Activated CD8-positive, alpha-beta memory T cell treated with anti-CD3 and anti-CD28 coated beads for 4 hours (primary cell): ENCODE measurements around the gene XPC.
A peak's percentile ranks its signal among the peaks of the same experiment; 100 is the strongest.

ENCODE experiments used
- DNase-seq, 2 donors: peaks; one replicate each; pipeline ENCODE4 v3.0.0-alpha.2; 2020; ENCODE audit warnings: low read depth in 2 of 2

XPC gene

GRCh38 chr3:14147617-14148016, 30.8 kb downstream of the XPC start:
- no peak for DNase-seq

GRCh38 chr3:14147066-14147435, 31.4 kb downstream of the XPC start:
- DNase-seq: no peak

- DNase-seq: no peak
These were observed 31.9 kb downstream of the XPC start for GRCh38 chr3:14146381-14147065.

DNA sequence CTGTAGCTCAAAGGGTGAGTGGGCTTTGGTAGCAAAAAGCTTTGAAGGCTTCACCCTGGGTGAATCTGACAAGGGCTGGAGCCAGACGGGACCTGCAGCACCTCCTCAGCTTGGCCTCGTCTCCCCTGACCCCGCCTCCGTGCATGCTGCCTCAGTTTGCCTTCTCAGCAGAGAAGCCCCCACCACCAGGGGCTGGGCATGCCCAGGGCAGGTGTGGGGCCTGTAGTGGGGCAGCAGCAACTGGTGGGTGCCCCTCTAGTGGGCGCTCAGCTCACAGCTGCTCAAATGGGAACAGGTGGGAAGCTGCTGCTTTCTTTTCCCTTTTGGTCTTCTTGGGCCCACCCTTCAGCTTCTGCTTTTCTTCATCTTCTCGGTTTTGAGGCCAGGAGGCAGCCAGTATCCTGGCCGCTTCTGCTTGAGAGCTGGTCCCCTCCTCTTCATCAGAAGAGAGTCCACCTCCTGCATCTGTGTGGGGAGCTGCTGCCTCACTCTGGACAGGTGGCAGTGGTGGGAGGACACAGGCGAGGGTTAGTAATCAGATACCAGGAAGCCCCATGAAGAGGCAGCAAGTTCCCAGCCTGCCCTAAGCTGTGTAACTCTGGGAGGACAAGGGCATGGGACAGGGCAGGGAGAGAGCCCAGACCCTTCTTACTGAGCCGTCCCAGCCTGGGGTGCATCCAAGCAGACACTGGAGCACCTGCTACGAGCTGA, 32.6 kb downstream of the XPC start:
- DNase-seq: no peak

- DNase-seq: no peak
These were observed 33.2 kb downstream of the XPC start for GRCh38 chr3:14145236-14145635.

DNA sequence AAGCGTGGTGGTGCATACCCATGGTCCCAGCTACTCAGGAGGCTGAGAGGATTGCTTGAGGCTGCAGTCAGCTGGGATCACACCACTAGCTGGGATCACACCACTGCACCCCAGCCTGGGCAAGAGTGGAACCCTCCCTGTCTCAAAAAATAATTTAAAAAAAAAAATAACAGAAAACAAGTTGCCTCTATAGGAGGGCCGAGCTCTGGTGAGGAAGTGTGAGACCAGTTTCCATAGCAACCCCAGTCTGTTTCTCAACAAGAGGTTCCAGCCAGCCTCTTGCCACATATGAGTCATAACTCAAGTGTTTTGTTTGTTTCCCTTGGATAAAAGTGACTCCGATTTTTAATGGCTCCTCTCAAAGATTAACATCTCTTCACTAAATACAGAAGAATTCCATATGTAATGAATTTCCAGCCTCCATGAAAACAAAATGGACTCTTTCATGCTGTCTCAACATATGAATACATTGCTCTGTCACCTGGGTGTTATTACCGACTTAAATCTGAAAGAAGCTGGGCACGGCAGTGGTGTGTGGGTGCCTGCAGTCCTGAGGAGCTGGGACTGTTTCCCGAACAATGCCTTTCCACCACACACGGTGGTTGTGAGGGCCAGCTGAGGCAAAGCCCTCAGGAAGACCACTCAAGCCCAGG, 33.9 kb downstream of the XPC start:
- peak; percentile 34 to 62 for DNase-seq

DNA sequence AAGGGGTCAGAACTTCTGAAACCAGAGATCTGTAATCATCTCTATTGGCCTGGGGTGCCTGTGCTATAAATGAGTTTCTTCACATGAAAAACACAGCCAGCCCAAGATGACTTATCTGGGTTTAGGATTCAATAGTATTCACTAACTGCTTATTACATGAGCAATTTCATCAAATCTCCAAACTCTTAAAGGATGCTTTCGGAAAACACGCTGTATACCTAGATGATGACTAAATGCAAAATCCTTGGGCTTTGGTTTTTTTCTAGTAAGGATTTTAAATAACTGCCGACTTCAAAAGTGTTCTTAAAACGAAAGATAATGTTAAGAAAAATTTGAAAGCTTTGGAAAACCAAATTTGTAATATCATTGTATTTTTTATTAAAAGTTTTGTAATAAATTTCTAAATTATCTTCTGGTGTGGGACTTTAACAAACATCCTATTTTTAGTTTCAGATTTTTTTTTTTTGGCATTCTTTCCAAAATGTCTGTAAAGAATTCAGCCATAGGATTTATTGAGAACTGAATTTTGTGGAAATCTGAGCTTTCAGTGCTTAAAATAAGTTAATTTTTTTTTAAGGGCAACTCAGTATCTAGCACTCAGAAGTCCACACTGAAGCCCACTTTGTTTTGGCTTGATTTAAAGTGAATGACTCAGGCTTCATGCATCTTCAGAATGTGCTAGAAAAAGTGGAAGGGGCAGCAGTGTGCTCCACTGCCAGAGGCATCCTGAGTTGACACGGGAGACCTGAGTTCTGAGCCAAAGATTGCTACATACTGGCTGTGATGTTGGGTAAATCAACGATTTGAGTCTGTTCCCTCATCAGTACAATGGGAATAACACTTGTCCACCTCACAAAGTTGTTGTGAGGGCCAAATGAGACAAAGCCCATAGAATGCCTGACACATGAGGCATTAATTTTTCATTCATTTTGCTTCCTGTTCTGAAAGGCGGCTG, 34.9 kb downstream of the XPC start:
- DNase-seq: no peak

DNA sequence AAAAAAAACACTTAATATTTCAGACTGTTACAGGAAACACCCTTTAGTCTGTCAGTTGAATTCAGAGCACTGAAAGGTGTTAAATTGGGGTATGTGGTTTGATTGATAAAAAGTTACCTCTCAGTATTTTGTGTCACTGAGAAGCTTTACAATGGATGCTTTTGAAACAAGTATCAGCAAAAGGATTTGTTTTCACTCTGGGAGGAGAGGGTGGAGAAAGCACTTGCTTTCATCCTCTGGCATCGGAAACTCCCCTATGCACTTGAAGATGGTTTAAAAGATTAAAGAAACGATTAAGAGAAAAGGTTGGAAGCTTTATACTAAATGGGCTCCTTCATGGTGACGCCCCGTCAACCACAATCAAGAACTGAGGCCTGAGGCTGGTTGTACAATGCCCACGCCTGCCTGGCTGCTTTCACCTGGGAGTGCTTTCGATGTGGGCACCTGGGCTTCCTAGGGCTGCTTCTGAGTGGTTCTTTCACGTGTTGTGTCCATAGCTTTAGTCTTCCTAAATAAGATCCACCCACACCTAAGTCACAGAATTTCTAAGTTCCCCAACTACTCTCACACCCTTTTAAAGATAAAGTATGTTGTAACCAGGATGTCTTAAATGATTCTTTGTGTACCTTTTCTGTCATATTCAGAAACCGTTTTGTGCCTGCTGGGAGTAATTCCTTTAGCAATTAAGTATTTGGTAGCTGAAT, 35.7 kb downstream of the XPC start:
- DNase-seq: peak in 1 of 2 donors; percentile 28

GRCh38 chr3:14141602-14142341, 36.6 kb downstream of the XPC start:
- DNase-seq: no peak

GRCh38 chr3:14141144-14141543, 37.3 kb downstream of the XPC start:
- DNase-seq: no peak

DNA sequence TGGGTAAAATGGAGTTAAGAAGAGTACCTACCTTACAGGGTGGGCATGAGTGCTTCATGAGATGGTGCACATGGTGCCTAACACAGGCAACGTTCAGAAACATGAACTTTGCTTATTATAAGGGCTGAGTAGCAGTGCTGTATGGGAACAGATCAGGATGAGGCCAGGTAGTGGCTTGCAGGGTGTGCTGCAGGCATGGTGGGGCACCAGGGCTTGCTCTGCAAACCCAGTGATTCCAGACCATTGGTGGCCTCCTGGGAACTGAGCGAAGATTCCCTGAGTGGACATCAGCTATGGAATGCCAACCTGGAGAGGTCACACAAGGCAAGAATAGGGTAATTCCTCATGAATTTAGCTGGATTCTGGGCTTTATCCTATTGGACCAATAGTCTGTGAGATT, 37.7 kb downstream of the XPC start:
- DNase-seq: no peak

DNA sequence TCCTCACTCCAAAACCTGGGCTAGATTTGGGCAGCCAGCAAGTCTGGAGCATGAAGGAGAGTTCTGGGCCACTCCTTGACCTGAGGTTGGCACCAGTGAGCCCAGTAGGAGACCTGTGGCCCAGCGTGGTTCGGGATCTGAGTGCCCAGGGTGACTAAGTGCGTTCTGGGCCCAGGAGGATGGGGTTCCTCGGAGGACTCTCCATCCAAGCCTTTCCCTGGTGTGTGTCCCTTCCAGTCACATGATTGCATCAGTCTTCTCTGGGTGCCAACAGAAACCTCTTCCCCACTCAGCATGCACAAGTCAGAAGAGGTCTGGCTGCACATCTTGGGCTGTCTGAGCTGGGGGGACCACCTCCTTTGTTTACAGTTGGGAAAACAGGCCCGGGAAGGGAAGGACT, 38.6 kb downstream of the XPC start:
- no peak for DNase-seq

DNA sequence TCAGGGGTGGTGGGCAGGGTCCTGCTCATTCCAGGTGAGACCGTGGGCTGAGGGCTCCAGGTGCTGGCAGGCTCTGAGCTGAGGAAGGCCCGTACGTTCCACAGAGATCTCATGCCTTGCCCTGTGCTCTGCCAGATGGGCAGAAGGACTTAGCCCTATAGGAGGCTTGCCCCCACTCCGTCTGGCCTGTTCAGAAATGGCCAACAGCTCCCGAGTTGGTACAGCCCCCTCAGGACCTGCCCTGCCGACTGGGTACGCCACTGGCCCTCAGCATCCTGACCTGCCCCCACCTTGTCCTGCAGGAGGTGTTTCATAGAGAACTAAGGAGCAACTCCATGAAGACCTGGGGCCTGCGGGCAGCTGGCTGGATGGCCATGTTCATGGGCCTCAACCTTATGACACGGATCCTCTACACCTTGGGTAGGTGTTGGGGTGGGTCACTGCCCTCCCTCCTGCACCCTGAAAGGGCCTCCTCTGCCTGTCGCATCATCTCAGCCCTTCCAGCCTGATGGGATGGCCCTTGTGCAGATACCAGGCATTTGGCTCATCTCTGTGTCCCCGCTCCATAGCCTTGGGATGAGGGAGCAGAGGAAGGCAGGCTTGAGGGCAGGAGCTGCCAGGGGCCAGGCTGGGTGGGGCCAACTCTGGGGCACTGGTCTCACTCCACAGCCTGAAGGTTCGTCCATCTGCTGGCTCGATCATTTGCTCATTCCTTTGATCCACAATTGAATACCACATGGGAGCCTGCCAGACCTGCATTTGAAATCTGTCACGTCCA, 39.3 kb downstream of the XPC start:
- no peak for DNase-seq

DNA sequence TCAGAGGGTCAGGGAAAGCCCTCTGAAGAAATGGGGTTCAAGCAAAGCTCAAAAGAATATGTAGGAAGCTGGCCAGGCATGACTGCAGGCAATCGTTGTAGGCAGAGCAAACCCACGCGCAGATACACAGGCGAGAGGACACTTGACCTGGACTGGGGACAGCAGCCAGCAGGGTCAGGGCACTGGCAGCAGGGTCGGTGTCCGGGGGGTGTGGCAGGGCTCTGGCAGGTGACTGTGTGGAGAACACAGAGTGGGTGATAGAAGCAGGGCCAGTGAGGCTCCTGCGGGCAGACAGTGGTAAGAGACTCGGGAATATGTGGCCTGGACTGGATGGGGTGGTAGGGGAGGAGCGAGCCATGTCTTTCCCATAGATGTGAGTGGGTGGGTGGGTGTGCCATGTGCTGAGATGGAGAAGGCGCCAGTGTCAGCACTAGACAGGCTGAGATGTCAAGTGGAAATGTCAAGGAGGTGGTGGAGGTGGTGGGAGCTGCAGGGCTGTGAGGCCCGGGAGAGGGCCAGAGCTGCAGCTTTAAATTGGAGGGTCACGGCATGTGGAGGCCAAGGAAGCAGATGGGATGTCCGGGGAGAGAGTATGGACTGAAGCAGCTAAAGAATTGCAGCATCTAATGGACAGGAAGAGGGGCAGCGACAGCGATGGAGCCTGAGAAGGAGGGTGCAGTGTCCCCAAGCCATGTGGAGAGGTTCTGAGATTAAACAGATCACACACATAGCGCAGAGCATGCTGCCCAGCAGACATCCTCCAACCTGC, 40.1 kb downstream of the XPC start:
- DNase-seq: no peak

DNA sequence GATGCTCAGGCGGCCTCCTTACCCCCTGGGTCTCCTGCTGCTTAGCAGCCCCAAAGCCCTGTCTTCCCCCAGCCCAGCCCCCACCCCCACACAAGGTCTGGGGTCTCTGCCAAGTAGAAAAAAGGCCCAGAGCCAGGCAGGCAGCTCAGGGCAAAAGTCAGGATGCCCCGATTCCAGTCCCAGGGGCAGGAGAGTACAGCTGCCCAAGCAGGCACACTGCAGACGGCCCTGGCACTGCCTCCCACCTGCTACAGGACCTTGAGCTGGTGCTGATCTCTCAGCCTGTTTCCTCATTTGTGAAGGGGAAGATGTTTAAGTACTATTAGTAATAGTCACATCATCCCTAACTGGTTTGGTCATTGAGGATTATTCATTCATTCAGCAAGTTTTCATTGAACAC, 41.0 kb downstream of the XPC start:
- no peak for DNase-seq

- DNase-seq: no peak
These were observed 41.4 kb downstream of the XPC start for GRCh38 chr3:14137004-14137403.

DNA sequence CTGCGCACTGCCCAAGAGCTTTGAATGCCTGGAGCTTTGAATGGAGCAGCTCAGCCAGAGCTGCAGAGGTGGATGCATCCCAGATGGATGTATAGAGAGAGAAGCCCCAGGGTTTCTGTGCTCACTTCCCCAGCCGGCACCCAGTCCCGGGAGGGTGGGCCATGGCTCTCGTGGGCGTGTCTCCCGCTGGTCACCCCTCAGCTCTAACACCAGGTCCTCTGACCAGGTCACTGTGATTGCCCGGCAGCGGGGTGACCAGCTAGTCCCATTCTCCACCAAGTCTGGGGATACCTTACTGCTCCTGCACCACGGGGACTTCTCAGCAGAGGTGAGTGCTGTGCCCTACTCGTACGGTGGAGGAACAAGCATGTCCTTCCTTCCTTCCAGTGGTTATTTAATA, 42.8 kb downstream of the XPC start:
- no peak for DNase-seq

GRCh38 chr3:14134291-14134690, 44.1 kb downstream of the XPC start:
- no peak for DNase-seq

DNA sequence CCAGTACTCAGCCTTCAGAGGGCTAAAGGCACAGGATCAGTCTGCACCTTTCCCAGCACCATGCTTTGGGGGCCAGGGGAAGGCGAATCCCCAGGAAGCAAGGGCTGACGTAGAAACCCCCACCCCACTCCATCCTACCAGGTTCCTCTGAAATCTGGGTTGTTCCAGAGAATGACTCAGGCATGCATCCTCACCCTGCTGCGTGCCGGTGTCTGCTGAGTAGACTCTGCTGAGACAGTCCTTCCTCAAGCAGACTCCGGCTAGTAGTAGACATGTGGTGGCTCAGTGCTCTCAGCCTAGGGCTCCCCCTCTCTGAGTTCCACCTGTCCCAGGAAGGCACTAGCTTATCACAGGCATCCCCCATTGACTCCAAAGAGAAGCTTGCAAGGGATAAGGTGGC, 44.5 kb downstream of the XPC start:
- no peak for DNase-seq
